GM12865 (cell line): ENCODE results near the gene TPTE.
"Not testable (repeated sequence)": the region's sequence is repeated elsewhere in the genome, so short reads cannot be mapped to it uniquely, and the experiment has no call there.

Source experiments
- DNase-seq: peaks from one replicate; pipeline ENCODE4 v3.0.0; 2010; ENCODE audit warnings: low read depth
- H3K4me3 ChIP-seq: 2 replicates; pipeline ENCODE4 v1.5.1; 2011; ENCODE audit warnings: mild to moderate bottlenecking, low read depth, low read length, control low read depth
- TF ChIP-seq, protein P1 (sequence below): IDR thresholded peaks from 2 replicates; pipeline ENCODE4 v1.5.1; 2011; ENCODE audit warnings: low read length, control low read depth, low read depth, inconsistent platforms; ENCODE audit not compliant: insufficient read depth; ENCODE audit errors: missing control alignments

Gene TPTE

DNA sequence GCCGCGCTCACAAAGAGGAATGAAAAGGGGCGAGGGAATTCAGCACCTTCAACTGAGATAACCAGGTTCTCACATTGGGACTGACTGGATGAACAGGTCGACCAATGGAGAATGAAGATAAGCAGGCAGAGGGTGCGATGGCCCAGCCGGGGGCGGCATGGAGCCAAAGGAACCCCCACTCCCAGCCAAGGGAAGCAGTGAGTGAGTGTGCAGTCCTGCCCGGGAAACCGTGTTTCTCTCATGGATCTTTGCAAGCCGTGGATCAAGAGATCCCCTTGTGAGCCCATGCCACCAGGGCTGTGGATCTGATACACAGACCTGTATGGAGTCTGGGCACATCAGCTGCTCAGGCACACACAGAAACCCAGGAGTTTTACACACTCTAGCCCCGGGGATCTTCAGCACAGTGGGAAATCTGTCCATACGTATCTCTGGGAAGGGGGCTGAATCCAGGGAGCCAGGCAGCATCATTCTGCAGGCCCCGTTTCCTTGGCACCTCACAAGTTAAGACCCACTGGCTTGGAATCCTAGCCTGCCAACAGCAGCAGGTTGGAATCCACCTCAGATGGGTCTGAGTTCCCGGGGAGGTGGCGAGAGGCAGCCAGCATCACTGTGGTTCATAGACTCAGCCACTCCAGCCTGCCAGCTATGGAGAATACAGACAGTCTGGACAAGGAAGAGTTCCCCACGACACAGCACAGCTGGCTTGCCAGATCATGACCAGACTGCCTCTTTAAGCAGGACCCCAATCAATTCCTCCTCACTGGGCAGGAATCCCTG is 53.3 kb downstream of the TPTE start:
- DNase-seq, H3K4me3 ChIP-seq: not testable (repeated sequence)

DNA sequence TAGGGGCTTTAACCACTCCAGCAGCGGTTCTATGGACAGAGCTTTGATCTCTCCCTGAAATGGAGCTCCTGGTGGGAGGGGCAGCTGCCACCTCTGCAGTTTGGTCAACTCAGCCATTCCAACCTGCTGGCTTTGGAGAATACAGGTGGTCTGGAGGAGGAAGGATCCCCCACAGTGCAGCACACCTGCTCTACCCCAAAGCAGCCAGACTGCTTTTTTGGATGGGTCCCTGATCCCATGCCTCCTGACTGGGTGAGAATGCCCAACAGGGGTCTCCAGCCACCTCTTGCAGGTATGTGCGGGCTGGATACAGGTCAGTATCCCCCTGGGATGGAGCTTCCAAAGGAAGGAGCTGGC is 53.9 kb downstream of the TPTE start:
- TF ChIP-seq, protein P1, sequence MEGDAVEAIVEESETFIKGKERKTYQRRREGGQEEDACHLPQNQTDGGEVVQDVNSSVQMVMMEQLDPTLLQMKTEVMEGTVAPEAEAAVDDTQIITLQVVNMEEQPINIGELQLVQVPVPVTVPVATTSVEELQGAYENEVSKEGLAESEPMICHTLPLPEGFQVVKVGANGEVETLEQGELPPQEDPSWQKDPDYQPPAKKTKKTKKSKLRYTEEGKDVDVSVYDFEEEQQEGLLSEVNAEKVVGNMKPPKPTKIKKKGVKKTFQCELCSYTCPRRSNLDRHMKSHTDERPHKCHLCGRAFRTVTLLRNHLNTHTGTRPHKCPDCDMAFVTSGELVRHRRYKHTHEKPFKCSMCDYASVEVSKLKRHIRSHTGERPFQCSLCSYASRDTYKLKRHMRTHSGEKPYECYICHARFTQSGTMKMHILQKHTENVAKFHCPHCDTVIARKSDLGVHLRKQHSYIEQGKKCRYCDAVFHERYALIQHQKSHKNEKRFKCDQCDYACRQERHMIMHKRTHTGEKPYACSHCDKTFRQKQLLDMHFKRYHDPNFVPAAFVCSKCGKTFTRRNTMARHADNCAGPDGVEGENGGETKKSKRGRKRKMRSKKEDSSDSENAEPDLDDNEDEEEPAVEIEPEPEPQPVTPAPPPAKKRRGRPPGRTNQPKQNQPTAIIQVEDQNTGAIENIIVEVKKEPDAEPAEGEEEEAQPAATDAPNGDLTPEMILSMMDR: no peak
- DNase-seq: no peak
- no peak overlapping the region for H3K4me3 ChIP-seq

DNA sequence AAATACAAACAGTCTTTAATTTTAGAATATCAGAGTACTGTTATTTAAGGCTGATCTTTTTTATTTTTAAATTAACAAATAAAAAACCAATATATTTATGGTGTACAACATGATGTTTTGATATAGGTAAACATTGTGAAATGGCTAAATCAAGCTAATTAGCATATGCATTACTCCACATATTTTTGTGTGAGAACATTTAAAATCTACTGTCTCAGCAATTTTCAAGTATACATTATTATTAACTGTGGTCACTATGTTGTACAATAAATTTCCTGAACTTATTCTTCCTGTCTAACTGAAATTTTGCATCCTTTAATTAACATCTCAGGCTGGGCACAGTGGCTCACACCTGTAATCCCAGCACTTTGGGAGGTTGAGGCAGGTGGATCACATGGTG is 57.5 kb downstream of the TPTE start:
- DNase-seq, H3K4me3 ChIP-seq: not testable (repeated sequence)

DNA sequence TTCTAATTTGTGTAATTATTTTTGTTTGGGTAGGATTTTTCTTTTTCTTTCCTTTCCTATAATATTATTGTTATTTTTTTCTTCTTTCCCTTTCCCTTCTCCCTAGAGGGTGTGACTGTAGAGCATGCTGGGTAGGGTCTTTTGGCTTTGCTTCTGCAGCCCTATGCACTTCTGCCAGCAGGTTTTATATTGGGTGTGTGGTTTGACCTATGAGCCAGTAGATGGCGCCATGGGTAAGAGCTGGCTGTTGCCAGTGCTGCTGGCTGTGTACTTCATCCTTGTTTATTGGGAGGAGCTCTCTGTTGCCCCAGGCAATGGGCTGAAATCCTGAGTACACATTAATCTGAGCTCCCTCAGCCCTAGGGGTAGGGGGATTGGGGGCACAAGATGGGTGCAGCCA is 67.7 kb downstream of the TPTE start:
- not testable (repeated sequence) for H3K4me3 ChIP-seq, DNase-seq

DNA sequence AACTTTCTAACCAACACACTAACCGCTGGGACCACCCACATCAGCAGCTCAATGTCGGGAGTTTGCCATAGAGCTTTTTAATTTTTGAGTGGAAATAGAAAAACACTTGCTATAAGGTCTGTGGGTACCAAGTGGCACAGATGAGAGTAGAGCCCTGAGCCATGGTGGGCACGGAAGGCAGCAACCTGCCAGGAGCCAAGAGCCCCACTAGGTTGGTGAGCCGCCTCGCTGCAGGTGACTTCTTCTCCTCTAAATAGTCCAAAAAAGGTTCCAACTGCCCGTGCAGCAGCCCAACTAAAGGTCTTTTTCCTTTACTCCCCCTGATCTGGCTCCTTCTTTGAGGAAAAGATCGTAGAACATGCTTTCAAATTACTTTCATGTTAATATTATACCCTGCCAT is 85.7 kb downstream of the TPTE start:
- not testable (repeated sequence) for DNase-seq, H3K4me3 ChIP-seq

DNA sequence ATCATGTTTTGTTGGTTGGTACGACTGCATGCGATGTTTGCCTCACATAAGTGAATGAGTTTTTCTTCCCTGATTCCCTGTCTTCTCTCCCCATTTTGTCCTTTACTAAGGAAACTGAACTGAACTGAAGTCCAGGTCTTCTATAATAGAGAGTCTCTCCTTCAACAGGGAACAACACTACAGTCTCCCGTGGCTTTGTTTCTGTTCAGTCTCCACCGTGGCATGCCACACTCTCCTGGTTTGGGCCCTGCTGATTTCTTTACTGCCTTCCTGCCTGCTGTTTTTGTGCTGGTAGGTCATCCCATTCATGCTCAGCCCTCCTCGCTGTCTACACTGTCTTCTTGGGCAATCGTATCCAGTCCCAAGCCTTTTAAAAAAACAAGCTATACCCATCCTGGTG is 92.9 kb downstream of the TPTE start:
- not testable (repeated sequence) for DNase-seq, H3K4me3 ChIP-seq

DNA sequence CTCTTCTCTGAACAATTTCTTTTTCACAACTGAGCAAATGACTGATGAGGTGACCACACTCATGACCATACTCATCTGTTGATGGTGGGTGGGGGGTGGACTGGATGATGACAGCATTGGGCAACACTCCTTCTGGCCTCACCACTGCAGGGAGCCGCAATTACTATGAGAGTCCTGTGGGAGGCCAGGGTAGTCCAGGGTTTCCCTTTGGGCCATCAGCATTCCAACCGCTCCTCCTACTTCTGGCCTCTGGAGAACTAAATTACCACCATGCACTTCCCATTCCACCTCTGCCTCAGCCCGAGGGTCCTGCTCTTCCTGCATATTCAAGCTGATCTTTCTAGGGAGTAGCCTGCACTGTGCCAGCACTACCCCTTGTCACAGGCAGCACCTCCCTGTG is 94.7 kb downstream of the TPTE start:
- DNase-seq, H3K4me3 ChIP-seq: not testable (repeated sequence)

DNA sequence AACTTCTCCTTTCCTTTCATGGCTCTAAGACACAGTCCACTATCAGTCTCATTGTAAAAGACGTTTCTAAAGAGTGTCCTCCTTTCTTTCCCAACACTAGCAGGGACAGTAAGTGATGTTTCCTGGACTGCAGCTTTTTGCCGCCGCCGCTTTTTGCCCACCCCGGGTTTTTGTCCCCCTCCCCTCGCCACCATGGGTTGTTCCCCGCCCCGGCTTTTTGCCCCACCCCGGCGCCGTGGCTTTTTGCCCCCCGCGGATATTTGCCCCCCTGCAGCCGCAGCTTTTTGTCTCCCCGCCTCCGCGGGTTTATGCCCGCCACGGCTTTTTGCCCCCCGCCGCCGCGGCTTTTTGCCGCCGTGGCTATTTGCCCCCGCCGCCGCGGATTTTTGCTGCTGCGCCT is 95.2 kb downstream of the TPTE start:
- no peak overlapping the region for H3K4me3 ChIP-seq
- DNase-seq: no peak
- TF ChIP-seq, protein P1: no peak

DNA sequence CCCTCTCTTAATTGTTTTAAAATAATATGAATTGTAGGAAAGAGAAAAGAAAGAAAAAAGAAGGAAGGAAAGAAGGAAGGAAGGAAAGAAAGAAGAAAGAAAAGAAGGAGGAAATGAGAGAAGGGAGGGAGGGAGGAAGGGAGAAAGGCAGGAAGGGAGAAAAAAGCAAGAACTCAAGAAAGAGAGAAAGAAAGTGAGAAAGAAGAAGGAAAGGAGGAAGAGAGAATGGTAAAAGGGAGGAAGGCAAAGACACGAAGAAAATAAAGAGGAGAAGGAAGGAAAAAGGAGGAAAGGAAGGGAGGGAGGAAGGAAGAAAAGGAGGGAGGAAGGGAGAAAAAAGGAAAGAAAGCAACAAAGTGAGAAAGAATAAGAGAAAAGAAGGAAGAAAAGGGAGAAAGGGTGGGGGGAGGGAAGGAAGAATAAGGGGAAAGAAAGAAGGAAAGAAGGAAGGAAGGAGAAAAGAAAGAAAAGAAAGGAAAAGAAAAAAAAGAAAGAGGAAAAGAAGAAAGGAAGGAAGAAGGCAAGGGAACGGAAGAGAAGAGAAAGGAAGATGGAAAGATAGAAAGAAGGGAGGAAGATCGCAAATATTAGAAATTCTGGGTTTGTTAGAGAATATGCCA is 95.9 kb downstream of the TPTE start:
- not testable (repeated sequence) for DNase-seq, H3K4me3 ChIP-seq

DNA sequence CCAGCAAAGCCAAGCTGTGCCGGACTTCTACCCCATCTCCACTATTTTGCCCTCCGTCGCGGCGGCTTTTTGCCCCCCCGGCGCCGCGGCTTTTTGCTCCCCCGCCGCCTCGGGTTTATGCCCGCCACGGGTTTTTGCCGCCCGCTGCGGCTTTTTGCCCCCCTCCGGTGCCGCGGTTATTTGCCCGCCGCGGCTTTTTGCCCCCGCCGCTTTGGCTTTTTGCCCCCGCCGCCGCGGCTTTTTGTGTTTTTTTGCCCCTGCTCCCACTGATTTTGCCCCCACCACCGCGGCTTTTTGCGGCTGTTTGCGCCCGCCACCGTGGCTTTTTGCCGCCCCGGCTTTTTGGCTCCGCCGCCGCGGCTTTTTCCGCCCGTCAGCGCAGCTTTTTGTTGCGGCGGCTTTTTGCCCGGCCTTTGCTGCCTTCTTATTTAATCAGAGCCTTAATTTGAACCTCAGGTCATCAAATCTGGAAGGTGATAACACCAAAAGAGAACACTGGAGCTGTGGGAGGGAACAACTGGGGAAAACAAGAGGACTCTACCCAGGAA is 106.0 kb downstream of the TPTE start:
- H3K4me3 ChIP-seq: no peak overlapping the region
- TF ChIP-seq, protein P1: no peak
- DNase-seq: no peak

DNA sequence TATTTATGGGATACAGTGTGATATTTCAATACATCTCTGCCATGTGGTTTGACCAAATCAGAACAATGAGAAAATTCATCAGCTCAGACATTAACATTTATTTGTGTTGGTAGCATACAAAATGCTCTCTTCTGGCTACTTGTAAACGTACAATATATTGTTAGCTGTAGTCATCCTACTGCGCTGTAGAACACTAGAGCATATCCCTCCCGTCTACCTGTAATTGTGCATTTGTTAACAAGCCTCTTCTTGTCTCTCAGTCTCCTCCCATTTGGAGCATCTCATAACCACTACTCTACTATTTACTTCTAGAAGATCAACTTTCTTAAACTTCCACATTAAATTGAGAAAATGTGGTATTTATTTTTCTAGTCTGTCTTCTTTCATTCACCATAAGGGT is 107.9 kb downstream of the TPTE start:
- not testable (repeated sequence) for DNase-seq, H3K4me3 ChIP-seq

DNA sequence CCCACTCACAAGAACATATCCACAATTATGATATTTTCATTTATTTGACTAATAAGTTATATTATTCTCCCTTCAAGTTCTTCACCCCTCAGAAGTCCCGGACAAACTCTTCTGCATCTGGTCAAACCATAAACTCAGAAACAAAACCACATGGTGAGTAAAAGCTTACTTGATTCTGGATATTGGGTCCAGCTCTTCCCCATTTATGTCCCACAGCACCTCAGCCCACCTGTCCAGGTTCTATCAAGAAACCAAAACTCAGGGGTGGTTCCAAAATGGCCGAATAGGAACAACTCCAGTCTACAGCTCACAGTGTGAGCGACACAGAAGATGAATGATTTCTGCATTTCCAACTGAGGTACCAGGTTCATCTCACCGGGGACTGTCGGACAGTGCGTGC is 109.4 kb downstream of the TPTE start:
- not testable (repeated sequence) for DNase-seq, H3K4me3 ChIP-seq

DNA sequence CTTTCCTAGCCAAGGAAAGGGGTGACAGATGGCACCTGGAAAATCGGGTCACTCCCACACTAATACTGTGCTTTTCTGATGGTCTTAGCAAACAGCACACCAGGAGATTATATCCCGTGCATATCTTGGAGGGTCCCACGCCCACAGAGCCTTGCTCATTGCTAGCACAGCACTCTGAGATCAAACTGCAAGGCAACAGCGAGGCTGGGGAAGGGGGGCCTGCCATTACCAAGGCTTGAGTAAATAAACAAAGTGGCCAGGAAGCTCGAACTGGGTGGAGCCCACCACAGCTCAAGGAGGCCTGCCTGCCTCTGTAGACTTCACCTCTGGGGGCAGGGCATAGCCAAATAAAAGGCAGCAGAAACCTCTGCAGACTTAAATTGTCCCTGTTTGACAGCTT is 109.9 kb downstream of the TPTE start:
- DNase-seq, H3K4me3 ChIP-seq: not testable (repeated sequence)

DNA sequence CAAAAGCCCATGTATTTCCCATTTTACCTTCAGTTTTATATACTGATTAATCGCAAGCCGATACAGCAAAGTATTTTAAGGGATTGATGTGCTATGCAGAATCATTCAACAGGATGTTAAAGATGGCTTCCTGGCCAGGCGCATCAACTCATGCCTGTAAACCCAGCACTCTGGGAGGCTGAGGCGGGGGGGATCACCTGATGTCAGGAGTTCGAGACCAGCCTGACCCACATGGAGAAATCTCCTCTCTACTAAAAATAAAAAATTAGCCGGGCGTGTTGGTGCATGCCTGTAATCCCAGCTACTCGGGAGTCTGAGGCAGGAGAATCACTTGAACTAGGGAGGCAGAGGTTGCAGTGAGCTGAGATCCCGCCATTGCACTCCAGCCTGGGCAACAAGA is 116.8 kb downstream of the TPTE start:
- H3K4me3 ChIP-seq, DNase-seq: not testable (repeated sequence)
